Retina (tissue), 1 donor: ENCODE results near the gene HLA-A.

Experiments
- DNase-seq: peaks from one replicate; pipeline ENCODE4 v3.0.0-alpha.2; 2016

Gene HLA-A

DNA sequence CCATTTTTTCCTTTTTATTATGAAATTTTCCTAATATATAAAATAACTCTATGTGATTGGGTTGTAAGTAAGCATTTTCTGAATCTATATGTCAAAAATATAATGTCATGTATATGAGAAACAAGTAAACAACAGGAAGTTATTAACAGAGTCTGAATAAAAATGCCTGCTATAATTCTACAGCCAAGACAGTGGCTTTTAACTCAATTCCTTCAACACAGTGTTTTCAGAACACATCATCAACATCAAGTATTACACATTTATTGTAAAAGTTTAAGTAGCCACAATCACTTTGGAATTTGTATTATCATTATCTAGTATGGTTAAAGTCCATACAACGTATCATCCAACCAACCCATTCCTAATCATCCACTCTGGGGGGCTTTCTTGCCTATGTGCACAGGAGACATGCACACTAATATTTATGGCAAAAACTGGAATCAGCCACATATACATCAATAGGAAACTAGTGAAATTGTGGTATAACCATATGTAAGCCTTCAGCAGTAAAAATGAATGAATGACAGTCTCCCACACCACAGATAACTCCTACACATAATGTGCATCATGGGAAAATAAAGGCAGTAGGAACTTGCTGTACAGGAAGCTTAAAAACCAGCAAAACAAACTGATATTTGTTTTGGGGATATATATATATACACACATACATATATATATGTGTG, 6.9 kb upstream of the HLA-A start:
- no peak for DNase-seq

DNA sequence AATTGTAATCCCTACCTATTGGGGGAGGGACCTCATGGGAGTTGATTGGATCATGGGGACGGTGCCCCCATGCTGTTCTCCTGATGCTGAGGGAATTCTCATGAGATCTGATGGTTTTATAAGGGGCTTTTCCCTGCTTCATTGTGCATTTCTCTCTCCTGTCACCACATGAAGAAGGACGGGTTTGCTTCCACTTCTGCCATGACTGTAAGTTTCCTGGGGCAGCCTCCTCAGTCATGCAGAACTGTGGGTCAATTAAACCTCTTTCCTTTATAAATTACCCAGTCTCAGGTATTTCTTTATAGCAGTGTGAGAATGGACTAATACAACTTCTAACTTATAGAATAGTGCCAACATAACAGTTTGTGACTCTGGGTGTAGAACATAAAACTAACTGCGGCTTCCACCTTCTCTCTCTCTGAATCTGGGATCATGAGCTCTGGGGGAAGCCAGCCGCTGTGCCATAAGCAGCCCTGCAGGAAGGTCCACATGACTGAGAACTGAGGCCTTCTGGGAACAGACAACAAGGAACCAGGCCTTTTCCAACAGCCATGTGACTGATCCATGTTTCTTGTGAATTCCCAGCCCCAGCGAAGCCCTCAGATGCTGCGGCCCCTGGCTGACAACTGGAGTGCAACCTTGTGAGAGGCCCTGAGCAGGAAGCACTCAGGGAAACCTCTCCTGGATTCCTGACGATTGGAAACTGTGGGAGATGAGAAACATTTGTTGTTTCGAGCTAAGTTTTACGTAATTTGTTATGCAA, 3.4 kb upstream of the HLA-A start:
- no peak for DNase-seq

DNA sequence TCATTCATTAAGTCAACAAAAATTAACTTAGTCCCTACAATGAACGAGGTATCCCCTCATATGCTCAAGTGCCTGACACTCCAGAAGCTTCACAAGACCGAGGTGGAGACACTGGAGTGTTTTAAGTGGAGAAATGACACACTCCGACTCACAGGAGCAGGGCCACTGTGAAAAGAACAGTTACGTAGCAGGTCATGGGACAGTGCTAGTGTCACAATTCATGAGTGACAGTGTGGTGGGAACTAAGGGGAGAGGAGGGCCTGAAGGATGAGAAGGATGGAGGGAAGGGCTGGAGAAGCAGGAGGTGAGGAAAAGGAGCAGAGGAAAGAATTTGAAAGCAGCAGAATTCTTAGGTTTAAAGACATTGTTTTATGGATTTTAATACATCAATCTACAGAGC, 1.3 kb upstream of the HLA-A start:
- no peak for DNase-seq

DNA sequence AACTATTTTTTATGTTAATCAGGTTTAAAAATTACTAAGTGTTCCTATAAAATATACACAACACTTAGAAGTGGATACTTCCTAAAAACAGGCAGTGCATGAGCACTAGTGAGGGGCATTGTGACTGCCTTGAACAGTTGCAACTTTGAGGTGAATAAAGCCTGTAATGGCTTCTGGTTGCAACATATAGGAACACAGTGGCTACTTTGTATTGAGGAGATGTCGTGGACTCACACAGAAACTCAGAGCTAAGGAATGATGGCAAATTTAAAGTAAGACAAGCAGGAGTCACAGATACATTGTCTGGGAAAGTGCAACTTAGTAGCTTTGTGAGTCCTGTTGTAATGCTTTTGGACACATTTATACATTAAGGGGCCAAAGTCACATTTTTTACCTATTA, 861 bp upstream of the HLA-A start:
- no peak for DNase-seq

DNA sequence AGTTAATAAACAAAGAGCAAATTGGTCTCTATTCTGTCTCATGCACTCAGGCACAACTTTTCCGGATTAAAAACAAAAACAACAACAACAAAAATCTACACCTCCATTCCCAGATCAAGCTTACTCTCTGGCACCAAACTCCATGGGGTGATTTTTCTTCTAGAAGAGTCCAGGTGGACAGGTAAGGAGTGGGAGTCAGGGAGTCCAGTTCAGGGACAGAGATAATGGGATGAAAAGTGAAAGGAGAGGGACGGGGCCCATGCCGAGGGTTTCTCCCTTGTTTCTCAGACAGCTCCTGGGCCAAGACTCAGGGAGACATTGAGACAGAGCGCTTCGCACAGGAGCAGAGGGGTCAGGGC, 437 bp upstream of the HLA-A start:
- no peak for DNase-seq

DNA sequence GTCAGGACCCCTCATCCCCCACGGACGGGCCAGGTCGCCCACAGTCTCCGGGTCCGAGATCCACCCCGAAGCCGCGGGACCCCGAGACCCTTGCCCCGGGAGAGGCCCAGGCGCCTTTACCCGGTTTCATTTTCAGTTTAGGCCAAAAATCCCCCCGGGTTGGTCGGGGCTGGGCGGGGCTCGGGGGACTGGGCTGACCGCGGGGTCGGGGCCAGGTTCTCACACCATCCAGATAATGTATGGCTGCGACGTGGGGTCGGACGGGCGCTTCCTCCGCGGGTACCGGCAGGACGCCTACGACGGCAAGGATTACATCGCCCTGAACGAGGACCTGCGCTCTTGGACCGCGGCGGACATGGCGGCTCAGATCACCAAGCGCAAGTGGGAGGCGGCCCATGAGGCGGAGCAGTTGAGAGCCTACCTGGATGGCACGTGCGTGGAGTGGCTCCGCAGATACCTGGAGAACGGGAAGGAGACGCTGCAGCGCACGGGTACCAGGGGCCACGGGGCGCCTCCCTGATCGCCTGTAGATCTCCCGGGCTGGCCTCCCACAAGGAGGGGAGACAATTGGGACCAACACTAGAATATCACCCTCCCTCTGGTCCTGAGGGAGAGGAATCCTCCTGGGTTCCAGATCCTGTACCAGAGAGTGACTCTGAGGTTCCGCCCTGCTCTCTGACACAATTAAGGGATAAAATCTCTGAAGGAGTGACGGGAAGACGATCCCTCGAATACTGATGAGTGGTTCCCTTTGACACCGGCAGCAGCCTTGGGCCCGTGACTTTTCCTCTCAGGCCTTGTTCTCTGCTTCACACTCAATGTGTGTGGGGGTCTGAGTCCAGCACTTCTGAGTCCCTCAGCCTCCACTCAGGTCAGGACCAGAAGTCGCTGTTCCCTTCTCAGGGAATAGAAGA, 978 bp downstream of the HLA-A start:
- no peak for DNase-seq

DNA sequence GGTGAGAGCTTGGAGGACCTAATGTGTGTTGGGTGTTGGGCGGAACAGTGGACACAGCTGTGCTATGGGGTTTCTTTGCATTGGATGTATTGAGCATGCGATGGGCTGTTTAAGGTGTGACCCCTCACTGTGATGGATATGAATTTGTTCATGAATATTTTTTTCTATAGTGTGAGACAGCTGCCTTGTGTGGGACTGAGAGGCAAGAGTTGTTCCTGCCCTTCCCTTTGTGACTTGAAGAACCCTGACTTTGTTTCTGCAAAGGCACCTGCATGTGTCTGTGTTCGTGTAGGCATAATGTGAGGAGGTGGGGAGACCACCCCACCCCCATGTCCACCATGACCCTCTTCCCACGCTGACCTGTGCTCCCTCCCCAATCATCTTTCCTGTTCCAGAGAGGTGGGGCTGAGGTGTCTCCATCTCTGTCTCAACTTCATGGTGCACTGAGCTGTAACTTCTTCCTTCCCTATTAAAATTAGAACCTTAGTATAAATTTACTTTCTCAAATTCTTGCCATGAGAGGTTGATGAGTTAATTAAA, 3.0 kb downstream of the HLA-A start:
- no peak for DNase-seq

DNA sequence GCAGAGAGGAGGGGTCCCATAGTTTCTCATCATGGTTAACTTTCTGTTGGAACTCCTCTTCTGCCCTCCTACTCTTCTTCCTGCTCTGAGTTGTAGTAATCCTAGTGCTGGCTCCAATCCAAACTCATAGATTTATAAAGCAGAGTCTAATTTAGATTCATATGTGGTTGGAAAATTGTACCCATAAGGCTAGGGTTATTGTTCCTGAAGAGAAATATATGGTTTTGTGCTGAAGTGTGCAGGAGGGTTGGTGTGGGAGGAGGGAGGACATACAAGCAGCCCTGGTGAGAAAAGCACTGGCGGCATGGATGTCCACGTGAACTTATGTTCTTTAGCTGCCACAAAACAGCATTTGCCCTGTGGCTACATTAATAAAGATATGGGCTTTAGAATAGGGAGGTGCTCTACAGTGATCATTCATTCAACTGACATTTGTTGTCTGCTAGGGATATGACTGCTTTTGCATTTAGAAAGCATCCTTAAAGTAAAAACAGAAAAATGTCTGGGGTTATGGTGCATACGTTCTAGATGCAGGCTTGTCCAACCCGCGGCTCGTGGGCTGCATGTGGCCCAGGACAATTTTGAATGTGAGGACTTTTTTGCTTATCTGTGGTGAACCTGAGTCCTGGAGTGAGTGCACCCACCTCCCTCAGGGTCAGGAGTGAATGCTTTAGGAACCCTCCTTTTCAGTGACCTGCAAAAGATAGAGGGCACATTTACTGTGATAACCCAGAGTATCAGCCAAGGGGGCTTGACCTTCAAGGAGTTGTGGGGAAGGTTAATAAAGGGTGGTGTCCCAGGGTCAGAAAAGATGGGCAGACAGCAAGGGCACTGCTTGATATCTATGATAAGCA, 4.1 kb downstream of the HLA-A start:
- no peak for DNase-seq

DNA sequence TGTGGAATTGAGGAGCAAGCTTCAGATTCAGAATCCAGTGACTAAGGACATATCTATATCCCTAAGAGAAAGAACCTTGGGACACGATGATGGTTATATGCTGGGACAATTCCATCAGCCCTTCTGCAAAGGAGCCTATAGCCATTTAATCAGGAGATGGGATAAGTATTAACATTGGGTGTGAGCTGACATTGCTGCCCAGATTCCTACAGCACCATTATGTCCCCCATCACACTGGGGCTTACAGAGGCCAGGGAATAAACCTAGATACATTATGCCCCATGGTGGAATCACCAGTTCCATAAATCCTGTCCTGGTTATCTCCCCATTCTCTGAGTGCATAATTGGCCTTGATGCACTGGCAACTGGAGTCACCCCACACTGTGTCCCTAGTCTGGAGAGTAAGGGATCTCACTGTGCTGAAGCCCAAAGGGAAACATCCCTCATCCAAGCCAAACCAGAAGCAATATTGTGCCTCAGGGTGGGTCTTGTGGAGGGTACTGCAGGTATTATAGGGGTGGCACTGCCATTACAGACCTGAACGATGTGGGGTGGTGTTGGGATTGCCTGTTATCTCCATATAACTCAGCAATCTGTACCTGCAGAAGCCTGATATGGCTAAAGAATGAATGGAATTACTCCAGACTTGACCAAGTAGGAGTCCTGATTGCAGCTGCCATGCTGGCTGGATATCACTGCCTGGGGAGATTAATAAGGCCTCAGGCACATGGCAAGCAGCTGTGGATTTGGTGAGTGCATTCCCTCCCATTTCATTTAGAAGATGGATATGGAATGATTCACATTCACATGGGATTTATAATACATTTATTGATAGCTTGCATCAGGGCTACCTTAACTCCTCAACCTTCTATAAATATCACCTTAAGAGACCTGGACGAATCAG, 5.0 kb downstream of the HLA-A start:
- DNase-seq: no peak

DNA sequence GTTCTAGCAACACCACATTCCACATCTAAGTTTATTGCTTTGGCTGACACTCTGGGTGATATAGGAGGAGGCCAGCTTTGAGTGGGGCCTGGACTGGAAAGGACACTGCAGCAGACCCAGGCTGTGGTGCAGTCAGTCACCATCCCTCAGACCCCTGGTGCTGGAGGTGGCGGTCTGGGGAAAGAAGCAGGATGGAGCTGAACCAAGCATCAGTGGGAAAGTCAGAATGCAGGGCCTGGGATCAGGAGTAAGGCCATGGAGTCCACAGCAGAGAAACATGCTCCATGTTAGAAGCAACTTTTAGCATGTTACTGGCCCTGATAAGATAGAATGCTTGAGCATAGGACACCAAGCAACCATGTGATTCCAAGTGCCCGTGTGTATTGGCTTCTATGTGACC, 5.9 kb downstream of the HLA-A start:
- DNase-seq: no peak

DNA sequence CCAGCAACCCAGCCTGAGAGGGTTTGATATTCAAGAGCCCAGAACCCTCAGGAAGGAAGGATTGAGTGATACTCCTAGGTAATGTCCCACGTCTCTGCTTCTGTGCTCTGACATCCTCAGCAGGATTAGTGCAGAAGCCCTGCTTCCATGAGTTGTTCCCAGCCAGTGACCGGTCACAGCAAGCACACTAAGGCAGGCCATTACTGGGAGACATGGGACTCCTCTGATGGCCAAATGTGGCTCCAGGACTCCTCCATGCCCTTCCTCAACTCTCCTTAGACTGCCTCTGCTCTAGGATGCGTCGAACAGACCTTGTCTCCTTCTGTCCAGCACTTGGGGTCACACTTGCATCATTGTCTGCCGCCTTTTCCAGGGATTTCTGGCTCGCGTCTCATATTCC, 7.6 kb downstream of the HLA-A start:
- no peak for DNase-seq

DNA sequence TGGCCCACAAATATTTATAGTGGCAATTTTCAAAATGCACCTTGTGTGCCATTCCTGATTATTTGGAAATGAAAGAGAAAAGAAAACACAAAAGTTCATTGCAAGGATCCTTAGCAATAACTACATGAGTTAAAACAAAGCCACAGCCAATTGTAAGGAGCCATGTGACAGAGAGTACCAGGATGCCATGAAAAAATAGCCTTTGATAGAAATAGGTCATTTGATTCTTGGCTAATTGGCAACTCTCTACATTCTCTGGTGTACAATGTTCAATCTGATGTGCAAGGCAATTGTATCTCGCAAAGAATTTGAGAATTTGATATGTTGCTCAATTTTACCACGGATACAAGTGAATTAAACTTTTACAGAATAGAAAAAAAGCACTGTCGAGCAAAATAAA, 9.6 kb downstream of the HLA-A start:
- no peak for DNase-seq

DNA sequence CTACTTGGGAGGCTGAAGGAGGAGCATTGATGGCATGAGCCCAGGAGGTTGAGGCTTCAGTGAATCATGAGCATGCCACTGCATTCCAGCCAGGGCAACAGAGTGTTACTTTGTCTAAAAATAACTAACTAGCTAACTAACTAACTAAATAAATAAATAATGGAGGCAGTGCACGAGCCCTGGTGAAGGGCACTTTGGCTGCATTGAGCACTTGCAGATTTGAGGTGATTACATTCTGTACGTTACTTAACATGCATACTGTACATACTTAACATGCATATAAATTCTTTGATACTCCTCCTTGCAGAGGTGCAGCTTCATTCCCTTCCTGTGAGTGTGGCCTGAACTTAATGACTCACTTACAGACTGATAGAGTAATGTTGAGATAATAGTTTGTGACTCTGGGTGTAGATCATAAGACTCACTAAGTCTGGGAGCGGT, 10.7 kb downstream of the HLA-A start:
- DNase-seq: no peak

DNA sequence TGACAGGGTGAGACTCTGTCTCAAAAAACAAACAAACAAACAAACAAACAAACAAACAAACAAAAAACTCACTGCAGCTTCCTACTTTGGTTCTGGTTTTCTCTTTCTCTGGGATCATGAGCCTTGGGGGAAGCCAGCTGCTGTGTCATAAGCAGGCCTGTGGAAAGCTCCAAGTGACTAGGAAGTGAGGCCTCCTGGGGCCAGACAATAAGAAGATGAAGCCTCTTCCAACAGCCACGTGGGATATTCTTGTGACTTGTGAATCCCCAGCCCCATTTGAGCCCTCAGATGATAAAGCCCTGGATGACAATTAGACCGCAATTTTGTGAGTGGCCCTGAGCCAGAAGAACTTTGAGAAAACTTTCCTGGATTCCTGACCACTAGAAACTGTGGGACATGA, 11.4 kb downstream of the HLA-A start:
- no peak for DNase-seq

DNA sequence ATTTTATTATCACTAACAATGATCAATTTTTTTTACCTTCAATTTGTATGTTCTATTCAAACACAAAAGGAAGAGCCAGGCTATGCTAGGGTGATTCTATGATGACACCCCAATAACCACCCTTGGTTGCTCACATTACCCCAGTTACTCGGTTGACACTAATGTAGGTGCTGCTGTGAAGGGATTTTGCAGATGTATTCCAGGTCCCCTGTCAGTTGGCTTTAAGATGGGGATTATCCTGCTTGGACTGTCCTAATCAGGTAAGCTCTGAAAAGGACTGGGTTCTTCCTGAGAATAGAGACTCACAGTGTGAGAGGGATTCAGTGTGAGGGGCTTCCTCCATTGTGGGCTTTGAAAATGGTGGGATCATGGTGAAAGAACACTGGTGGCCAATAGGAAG, 11.9 kb downstream of the HLA-A start:
- DNase-seq: no peak

DNA sequence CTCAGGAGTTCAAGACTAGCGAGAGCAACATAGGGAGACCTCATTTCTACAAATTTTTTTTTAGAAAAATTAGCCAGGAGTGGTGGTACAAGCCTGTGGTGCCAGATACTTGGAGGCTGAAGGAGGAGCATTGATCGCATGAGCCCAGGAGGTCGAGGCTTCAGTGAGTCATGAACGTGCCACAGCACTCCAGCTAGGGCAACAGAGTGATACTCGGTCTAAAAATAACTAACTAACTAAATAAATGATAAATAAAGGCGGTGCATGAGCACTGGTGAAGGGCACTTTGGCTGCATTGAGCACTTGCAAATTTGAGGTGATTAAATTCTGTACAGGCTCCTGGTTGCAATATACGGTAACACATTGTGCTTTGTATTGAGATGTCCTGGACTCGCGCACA, 13.5 kb downstream of the HLA-A start:
- no peak for DNase-seq

DNA sequence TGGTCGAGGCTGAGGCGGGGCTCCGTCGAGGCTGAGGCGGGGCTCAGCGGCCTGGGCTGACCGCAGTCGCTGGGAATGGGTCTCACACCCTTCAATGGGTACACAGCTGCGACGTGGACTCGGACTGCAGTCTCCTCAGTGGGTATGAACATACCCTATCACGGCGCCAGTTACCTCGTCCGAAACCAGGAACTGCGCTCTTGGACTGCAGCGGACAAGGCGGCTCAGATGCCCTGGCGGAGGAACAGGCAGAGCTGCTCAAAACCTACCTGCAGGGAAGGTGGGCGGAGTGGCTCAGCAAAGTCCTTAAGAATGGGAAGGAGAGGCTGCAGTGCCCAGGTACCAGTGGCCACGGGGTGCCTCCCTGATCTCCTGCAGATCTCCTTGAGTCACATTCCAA, 14.2 kb downstream of the HLA-A start:
- no peak for DNase-seq

DNA sequence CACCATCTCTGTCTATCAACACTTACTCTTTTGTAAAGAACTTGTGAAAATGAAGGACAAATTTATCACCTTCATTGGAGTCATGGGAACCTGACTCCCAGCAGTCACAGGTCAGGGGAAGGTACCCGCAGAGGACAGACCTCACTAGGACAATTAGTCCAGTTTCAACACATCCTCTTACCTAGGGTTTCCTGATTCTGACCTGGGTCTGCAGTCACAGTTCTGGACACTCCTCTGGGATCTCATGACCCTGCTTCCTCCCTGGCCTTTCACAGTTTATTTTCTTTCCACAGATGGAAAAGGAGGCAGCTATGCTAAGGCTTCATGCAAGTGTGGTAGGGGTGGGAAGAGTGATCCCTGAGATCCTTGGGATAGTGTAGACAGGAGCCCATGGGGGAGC, 15.7 kb downstream of the HLA-A start:
- no peak for DNase-seq

DNA sequence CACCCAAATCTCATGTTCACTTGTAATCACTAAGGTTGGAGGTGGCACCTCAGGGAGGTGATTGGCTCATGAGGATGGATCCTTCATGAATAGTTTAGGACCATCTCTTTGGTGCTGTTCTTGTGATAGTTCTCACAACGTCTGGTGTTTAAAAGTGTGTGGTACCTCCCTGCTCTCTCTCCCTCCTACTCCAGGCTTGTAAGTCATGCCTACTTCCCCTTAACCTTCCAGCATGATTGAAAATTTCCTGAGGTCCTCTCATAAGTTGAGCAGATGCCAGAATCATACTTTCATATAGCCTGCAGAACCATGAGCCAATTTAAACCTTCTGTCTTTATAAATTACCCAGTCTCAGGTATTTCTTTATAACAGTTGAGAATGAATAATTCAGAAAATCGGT, 16.6 kb downstream of the HLA-A start:
- DNase-seq: no peak

DNA sequence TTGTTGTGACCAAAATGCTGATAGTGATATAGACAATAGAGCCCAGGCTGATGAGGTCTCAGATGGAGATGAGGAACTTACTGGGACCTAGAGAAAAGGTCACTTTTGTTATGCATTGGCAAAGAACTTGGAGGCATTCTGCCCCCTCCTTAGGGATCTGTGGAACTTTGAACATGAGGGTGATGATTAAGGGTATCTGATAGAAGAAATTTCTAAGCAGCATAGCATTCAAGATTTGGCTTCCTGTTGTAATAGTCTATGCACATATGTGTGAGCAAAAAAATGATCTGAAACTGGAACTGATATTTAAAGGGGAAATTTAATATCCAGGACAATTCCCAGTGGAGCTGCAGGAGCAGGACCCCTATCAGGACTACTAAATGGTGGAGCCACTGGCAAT, 17.1 kb downstream of the HLA-A start:
- DNase-seq: no peak

DNA sequence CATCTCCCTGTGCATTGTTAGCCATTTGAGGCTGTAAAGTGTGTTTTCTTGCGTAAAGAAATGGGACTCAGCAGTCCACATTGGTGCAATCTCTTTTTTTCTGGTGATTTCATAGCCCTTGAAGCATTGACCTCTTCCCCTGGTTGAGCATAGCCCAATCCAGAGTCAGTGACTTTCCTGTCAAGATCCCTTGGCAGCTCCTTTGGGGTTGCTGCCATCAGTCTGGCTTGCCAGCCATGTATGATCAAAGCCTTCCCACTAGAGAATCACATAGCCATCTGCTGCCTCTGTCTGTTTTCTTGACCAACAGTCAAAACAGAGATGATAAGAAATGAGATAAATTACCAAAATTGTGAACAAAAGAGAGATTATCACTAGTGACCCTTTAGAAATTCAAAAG, 19.6 kb downstream of the HLA-A start:
- no peak for DNase-seq
